ENCODE results near the gene SCAPER. TPM values are rescaled to one million over a fixed set of nuclear protein-coding genes. Genes with fewer than 3 reads are reported as not detected.

SCAPER gene
- total RNA-seq, 1 donor = 8.3 TPM

DNA sequence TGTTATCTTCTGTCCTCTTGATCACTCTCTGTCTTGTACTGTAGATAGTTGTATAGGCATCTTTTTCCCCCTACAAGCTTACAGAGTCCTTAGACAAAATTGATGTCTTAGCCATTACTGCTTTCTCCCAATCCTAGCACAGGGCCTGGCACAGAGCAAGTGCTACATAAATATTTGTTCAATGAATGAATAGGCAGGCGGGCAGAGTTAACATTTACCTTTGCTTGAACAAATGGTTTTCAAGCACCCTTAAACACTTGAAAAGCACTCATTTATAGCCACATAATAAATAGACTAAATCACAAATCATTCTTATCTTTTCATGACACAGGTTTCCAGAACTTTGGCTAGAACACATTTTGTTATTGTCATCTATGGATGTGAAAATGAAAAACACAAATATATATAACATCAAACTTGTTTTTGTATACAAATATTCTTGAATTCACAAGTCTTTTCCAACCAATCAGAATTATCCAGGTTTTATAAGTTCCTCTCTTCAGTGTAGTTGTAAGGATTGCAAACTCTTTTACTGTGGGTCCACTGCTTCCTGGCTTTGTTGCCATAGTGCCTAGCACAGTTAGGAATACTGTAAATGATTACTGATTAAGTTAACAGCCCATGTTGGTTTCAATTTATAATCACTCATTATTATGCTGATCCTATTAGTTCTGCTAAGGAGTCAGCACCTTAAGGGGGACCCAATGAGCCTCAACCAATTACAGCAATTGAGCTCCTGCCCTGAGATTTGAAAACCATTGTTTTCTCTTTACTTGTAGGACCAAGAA lies 506.6 kb downstream of the SCAPER start:
- H3K27me3 ChIP-seq (ENCODE audit: insufficient read depth, low read length) = no peaks in the 10 kb centered on the region
- H4K20me1 ChIP-seq (ENCODE audit: insufficient read depth, low read length) = no peaks in the 10 kb centered on the region
- H3K4me1 ChIP-seq (ENCODE audit: insufficient read depth, low read length) = no peaks in the 10 kb centered on the region
- TF ChIP-seq CTCF (IDR thresholded peaks at IDR 0.05; ENCODE audit: extremely low read depth, low read depth, low read length) = no peak
- H2AFZ ChIP-seq (ENCODE audit: low read length) = no peak overlapping the region
- H3K36me3 ChIP-seq (ENCODE audit: insufficient read depth, low read length) = no peaks in the 10 kb centered on the region
- no peak overlapping the region for H3K27ac ChIP-seq (ENCODE audit: low read depth, low read length)
- H3K79me2 ChIP-seq (ENCODE audit: insufficient read depth, low read length) = no peaks in the 10 kb centered on the region
- no peak for DNase-seq (ENCODE audit: insufficient read length, low spot score, missing footprints)
- H3K4me3 ChIP-seq (ENCODE audit: insufficient read depth, low read length) = no peak overlapping the region
- H3K4me2 ChIP-seq (ENCODE audit: insufficient read depth, low read length) = no peak overlapping the region
- no peaks in the 10 kb centered on the region for H3K9me3 ChIP-seq (ENCODE audit: low read depth, low read length)

DNA sequence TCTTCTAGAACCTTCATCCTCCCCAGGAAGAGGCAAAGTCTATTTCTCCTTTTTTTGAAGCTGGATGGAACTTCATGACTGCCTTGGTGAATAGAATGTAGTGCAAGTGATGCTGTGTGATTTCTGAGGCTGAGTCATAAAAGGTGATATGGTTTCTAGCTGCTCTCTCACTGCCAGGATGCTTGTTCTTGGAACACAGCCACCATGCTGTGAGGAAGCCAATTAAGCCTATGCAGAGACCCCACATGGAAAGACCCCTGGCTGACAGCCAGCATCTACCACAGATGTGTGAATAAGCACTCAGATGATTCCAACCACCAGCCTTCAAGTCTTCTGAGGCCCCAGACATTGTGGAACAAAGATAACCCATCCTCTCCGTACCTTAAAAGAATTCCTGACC lies 511.5 kb downstream of the SCAPER start:
- TF ChIP-seq CTCF (IDR thresholded peaks at IDR 0.05; ENCODE audit: extremely low read depth, low read depth, low read length) = no peak
- Histone ChIP-seq H3K9me3 (ENCODE audit: low read depth, low read length) (no peaks in the 10 kb centered on the region), H3K27me3 (ENCODE audit: insufficient read depth, low read length) (no peaks in the 10 kb centered on the region), H3K4me2 (ENCODE audit: insufficient read depth, low read length) (no peak overlapping the region), H3K27ac (ENCODE audit: low read depth, low read length) (no peak overlapping the region), H3K4me3 (ENCODE audit: insufficient read depth, low read length) (no peak overlapping the region), H3K36me3 (ENCODE audit: insufficient read depth, low read length) (no peaks in the 10 kb centered on the region), H2AFZ (ENCODE audit: low read length) (no peak overlapping the region), H3K79me2 (ENCODE audit: insufficient read depth, low read length) (no peaks in the 10 kb centered on the region), H3K4me1 (ENCODE audit: insufficient read depth, low read length) (no peaks in the 10 kb centered on the region), H4K20me1 (ENCODE audit: insufficient read depth, low read length) (no peaks in the 10 kb centered on the region)
- peak; percentile 59 for DNase-seq (ENCODE audit: insufficient read length, low spot score, missing footprints)

GRCh38 chr15:76391847-76392246 lies 513.3 kb downstream of the SCAPER start:
- H4K20me1 ChIP-seq (ENCODE audit: insufficient read depth, low read length) = no peaks in the 10 kb centered on the region
- H3K27me3 ChIP-seq (ENCODE audit: insufficient read depth, low read length) = no peaks in the 10 kb centered on the region
- H3K27ac ChIP-seq (ENCODE audit: low read depth, low read length) = no peak overlapping the region
- H3K4me2 ChIP-seq (ENCODE audit: insufficient read depth, low read length) = no peak overlapping the region
- no peak overlapping the region for H2AFZ ChIP-seq (ENCODE audit: low read length)
- no peak overlapping the region for H3K4me3 ChIP-seq (ENCODE audit: insufficient read depth, low read length)
- TF ChIP-seq CTCF (IDR thresholded peaks at IDR 0.05; ENCODE audit: extremely low read depth, low read depth, low read length) = no peak
- DNase-seq (ENCODE audit: insufficient read length, low spot score, missing footprints) = no peak
- no peaks in the 10 kb centered on the region for H3K4me1 ChIP-seq (ENCODE audit: insufficient read depth, low read length)
- no peaks in the 10 kb centered on the region for H3K79me2 ChIP-seq (ENCODE audit: insufficient read depth, low read length)
- no peaks in the 10 kb centered on the region for H3K36me3 ChIP-seq (ENCODE audit: insufficient read depth, low read length)
- H3K9me3 ChIP-seq (ENCODE audit: low read depth, low read length) = no peaks in the 10 kb centered on the region

- Histone ChIP-seq H4K20me1 (ENCODE audit: insufficient read depth, low read length) (no peaks in the 10 kb centered on the region), H3K4me1 (ENCODE audit: insufficient read depth, low read length) (no peaks in the 10 kb centered on the region), H3K79me2 (ENCODE audit: insufficient read depth, low read length) (no peaks in the 10 kb centered on the region), H3K36me3 (ENCODE audit: insufficient read depth, low read length) (no peaks in the 10 kb centered on the region), H3K27me3 (ENCODE audit: insufficient read depth, low read length) (no peaks in the 10 kb centered on the region), H3K4me3 (ENCODE audit: insufficient read depth, low read length) (no peak overlapping the region), H3K9me3 (ENCODE audit: low read depth, low read length) (no peaks in the 10 kb centered on the region), H3K4me2 (ENCODE audit: insufficient read depth, low read length) (no peak overlapping the region), H3K27ac (ENCODE audit: low read depth, low read length) (no peak overlapping the region), H2AFZ (ENCODE audit: low read length) (no peak overlapping the region)
- no peak for DNase-seq (ENCODE audit: insufficient read length, low spot score, missing footprints)
- TF ChIP-seq CTCF (IDR thresholded peaks at IDR 0.05; ENCODE audit: extremely low read depth, low read depth, low read length) = no peak
Observed at GRCh38 chr15:76391309-76391708, 513.8 kb downstream of the SCAPER start.
